B cell (primary cell): ENCODE measurements around the gene DTD1. TPM values are rescaled to one million over a fixed set of nuclear protein-coding genes. Genes with fewer than 3 reads are reported as not detected.

Source experiments
- ATAC-seq: fragments of 200-7000 bp; cut with Tn5 transposase; one replicate; pipeline ENCODE4 v1.10.0; 2021; ENCODE audit warnings: low read depth, mild to moderate bottlenecking, moderate number of reproducible peaks, moderate library complexity
- CTCF ChIA-PET: fragments of 350-600 bp; sonication (Branson Sonifier 250); formaldehyde crosslinking; loops from one replicate; lab custom pipeline; 2021; ENCODE audit warnings: antibody characterized with exemption, inconsistent platforms; lab: Charles Lee
- POLR2A ChIA-PET: fragments of 350-600 bp; sonication (Branson Sonifier 250); formaldehyde crosslinking; loops from one replicate; lab custom pipeline; 2021; ENCODE audit warnings: antibody characterized with exemption; lab: Charles Lee
- DNase-seq: peaks from one replicate; pipeline ENCODE4 v3.0.0; 2013
- H2AFZ ChIP-seq: 2 replicates; pipeline ENCODE4 v1.6.1; 2012; ENCODE audit warnings: mild to moderate bottlenecking, low read depth, low read length; ENCODE audit not compliant: insufficient read depth, poor library complexity, severe bottlenecking
- H3K27ac ChIP-seq, 2 donors: 1 replicate in 1 of 2; 2 replicates in 1 of 2; pipeline ENCODE4 v1.5.1; 2012 to 2013; ENCODE audit warnings: low read length in 2 of 2, mild to moderate bottlenecking in 2 of 2, moderate library complexity in 1 of 2
- H3K27me3 ChIP-seq, 4 experiments: fragments of 200-600 bp in 1 of 4; sonication (generic) in 1 of 4; replicated peaks in 1 of 4; 1 replicate in 2 of 4; 2 replicates in 2 of 4; pipeline versions ENCODE4 v1.6.1 to v1.7.0; 2013 to 2016; ENCODE audit warnings: low read length in 3 of 4, mild to moderate bottlenecking in 2 of 4, mixed read lengths in 1 of 4, moderate library complexity in 1 of 4; ENCODE audit not compliant: insufficient read depth in 4 of 4, control insufficient read depth in 3 of 4; ENCODE audit errors: control extremely low read depth in 1 of 4
- H3K36me3 ChIP-seq, 2 experiments: replicated peaks in 1 of 2; 1 replicate in 1 of 2; 2 replicates in 1 of 2; pipeline versions ENCODE4 v1.6.1 to v1.7.1; 2013; ENCODE audit warnings: low read length in 1 of 2; ENCODE audit not compliant: insufficient read depth in 2 of 2, control insufficient read depth in 1 of 2; ENCODE audit errors: control extremely low read depth in 1 of 2, extremely low read depth in 1 of 2
- H3K4me1 ChIP-seq, 2 donors: fragments of 200-600 bp in 1 of 2; sonication (generic) in 1 of 2; 1 replicate in 1 of 2; 2 replicates in 1 of 2; pipeline versions ENCODE4 v1.5.1 to v1.6.1; 2013 to 2017; ENCODE audit warnings: low read length in 2 of 2; ENCODE audit not compliant: control insufficient read depth in 2 of 2, insufficient read depth in 2 of 2
- H3K4me2 ChIP-seq: replicated peaks from 2 replicates; pipeline ENCODE3; 2012; ENCODE audit warnings: mild to moderate bottlenecking, low read depth, low read length; ENCODE audit not compliant: poor library complexity, severe bottlenecking
- H3K4me3 ChIP-seq, 5 experiments: fragments of 200-600 bp in 1 of 5; sonication (generic) in 1 of 5; 1 replicate in 3 of 5; 2 replicates in 2 of 5; pipeline versions ENCODE4 v1.5.1 to v1.7.0; 2011 to 2016; ENCODE audit warnings: low read length in 4 of 5, mild to moderate bottlenecking in 4 of 5, low read depth in 2 of 5, control low read depth in 1 of 5, moderate library complexity in 1 of 5; ENCODE audit not compliant: insufficient read depth in 1 of 5; ENCODE audit errors: control extremely low read depth in 1 of 5, extremely low read depth in 1 of 5
- H3K79me2 ChIP-seq: fragments of 200-600 bp; sonication (generic); one replicate; pipeline ENCODE4 v1.6.0; 2016; ENCODE audit warnings: low read length; ENCODE audit not compliant: control insufficient read depth, insufficient read depth
- H3K9ac ChIP-seq: fragments of 200-600 bp; sonication (generic); 2 replicates; pipeline ENCODE4 v1.6.1; 2017; ENCODE audit warnings: mild to moderate bottlenecking, low read length, moderate library complexity
- H3K9me3 ChIP-seq, 3 donors: one replicate each; pipeline versions ENCODE4 v1.6.1 to v1.7.1; 2013; ENCODE audit warnings: low read length in 2 of 3; ENCODE audit not compliant: control insufficient read depth in 2 of 3, insufficient read depth in 1 of 3; ENCODE audit errors: control extremely low read depth in 1 of 3
- H4K20me1 ChIP-seq: 2 replicates; pipeline ENCODE4 v1.6.0; 2012; ENCODE audit warnings: mild to moderate bottlenecking, low read length; ENCODE audit not compliant: insufficient read depth, control insufficient read depth, poor library complexity, severe bottlenecking
- H3K27ac Mint-ChIP-seq: one replicate; pipeline ENCODE4 v1.8.0; 2021; ENCODE audit warnings: mixed read lengths
- H3K27me3 Mint-ChIP-seq: one replicate; pipeline ENCODE4 v1.8.0; 2021; ENCODE audit warnings: mixed read lengths
- H3K4me1 Mint-ChIP-seq: one replicate; pipeline ENCODE4 v1.8.0; 2021; ENCODE audit warnings: mixed read lengths
- H3K4me3 Mint-ChIP-seq: one replicate; pipeline ENCODE4 v1.8.0; 2021; ENCODE audit warnings: mixed read lengths
- H3K9me3 Mint-ChIP-seq: one replicate; pipeline ENCODE4 v1.8.0; 2022; ENCODE audit warnings: mixed read lengths; ENCODE audit not compliant: insufficient read depth
- CTCF ChIP-seq: fragments of 200-600 bp; IDR thresholded peaks from one replicate; pipeline ENCODE4 v1.8.0; 2022; ENCODE audit warnings: antibody characterized with exemption, mild to moderate bottlenecking
- EZH2 ChIP-seq: IDR thresholded peaks from 2 replicates; pipeline ENCODE4 v1.6.1; 2012; ENCODE audit warnings: borderline replicate concordance, low read depth, mild to moderate bottlenecking, moderate library complexity, low read length; ENCODE audit not compliant: insufficient read depth, poor library complexity, severe bottlenecking
- WGBS: methylation state at CpG from one replicate; pipeline ENCODE4 v1.1.5; 2013; ENCODE audit warnings: missing lambda C conversion rate; ENCODE audit not compliant: insufficient coverage; 5-methylcytosine and 5-hydroxymethylcytosine counted together
- intact Hi-C: fragments of 100-400 bp; cut with micrococcal nuclease; formaldehyde crosslinking; loops from one replicate; pipeline ENCODE4 v1.10.0; 2022
- polyA plus RNA-seq: library from polyadenylated mRNA; depleted of rRNA; stranded (reverse); fragments of >200 nt; gene quantifications from 2 replicates; pipeline ENCODE4 v1.2.3, GENCODE V29; 2012
- total RNA-seq, 2 donors: library from RNA; stranded (reverse); fragments of 120-200 nt in 1 of 2; gene quantifications; 1 replicate in 1 of 2; 2 replicates in 1 of 2; pipeline versions ENCODE4 v1.2.3 to v1.2.4, GENCODE V29; 2013 to 2022

DTD1 gene
- total and polyA plus RNA-seq, 2 donors (not counting 1 experiment from before 2014, with no cell fraction given), result 18.7 to 20.4 TPM

- no peak for TF ChIP-seq EZH2
- no peak for TF ChIP-seq CTCF
- no peaks in the 10 kb centered on the region for H3K27me3 ChIP-seq
Measured at GRCh38 chr20:18650224-18650623, 62.4 kb downstream of the DTD1 start.

GRCh38 chr20:18653736-18654447 lies 66.0 kb downstream of the DTD1 start:
- ChIA-PET CTCF (interaction anchor here (1.1 to 2.4 kb wide), 3 partner anchors 11 to 24 kb away, joined by 3 to 8 read pairs (median 6); no protein-coding TSS in a partner anchor), POLR2A (no interaction called here)
- intact Hi-C loops, result no loop called here
- no peak for ATAC-seq
- Histone ChIP-seq H3K4me3 (no peak overlapping the region), H3K27me3 (no peaks in the 10 kb centered on the region), H2AFZ (no peak overlapping the region), H3K4me2 (no peak overlapping the region), H3K36me3 (no peaks in the 10 kb centered on the region), H3K9me3 (no peaks in the 10 kb centered on the region), H3K9ac (no peak overlapping the region), H4K20me1 (no peaks in the 10 kb centered on the region), H3K4me1 (peaks cover 5 to 9% of the 10 kb centered on the region in 2 donors), H3K27ac (no peak overlapping the region), H3K79me2 (no peaks in the 10 kb centered on the region)
- Mint-ChIP-seq H3K4me1 (peaks cover 17% of the 10 kb centered on the region), H3K27me3 (no peaks in the 10 kb centered on the region), H3K9me3 (no peaks in the 10 kb centered on the region), H3K4me3 (no peak overlapping the region), H3K27ac (no peak overlapping the region)
- TF ChIP-seq CTCF, result no peak
- no peak for TF ChIP-seq EZH2
- no CpG with 5 or more reads among the region's 1 CpG for whole genome bisulfite sequencing
- DNase-seq, result no peak

More at GRCh38 chr20:18650224-18650623, 62.4 kb downstream of the DTD1 start:
- no peak overlapping the region for H3K4me3 ChIP-seq
- DNase-seq (no peak), ATAC-seq (no peak)
- H3K27ac Mint-ChIP-seq, result no peak overlapping the region
- CTCF ChIA-PET, result interaction anchor here (1.0 kb wide), 1 partner anchor 558 kb away, joined by 3 read pairs; no protein-coding TSS in a partner anchor
- H3K27me3 Mint-ChIP-seq, result no peaks in the 10 kb centered on the region
- no peaks in the 10 kb centered on the region for H3K9me3 ChIP-seq
- H3K36me3 ChIP-seq, result no peaks in the 10 kb centered on the region
- intact Hi-C loops, result no loop called here
- no peaks in the 10 kb centered on the region for H3K9me3 Mint-ChIP-seq
- H3K4me1 Mint-ChIP-seq, result peaks cover 2% of the 10 kb centered on the region
- POLR2A ChIA-PET, result no interaction called here
- 96% methylated on average over 4 of the region's 5 CpGs for WGBS
- no peak overlapping the region for H2AFZ ChIP-seq
- H3K9ac ChIP-seq, result no peak overlapping the region
- no peaks in the 10 kb centered on the region for H3K4me1 ChIP-seq
- H3K27ac ChIP-seq, result no peak overlapping the region
- no peak overlapping the region for H3K4me2 ChIP-seq
- no peaks in the 10 kb centered on the region for H3K79me2 ChIP-seq
- H3K4me3 Mint-ChIP-seq, result no peak overlapping the region
- H4K20me1 ChIP-seq, result no peaks in the 10 kb centered on the region
